Loucy (cell line): ENCODE data around the gene ZNF81.

ENCODE experiments used
- EZH2phosphoT487 ChIP-seq: fragments of 200-600 bp; IDR thresholded peaks from 2 replicates; pipeline ENCODE4 v1.6.1; 2018; ENCODE audit warnings: antibody characterized with exemption, mild to moderate bottlenecking, moderate library complexity, borderline replicate concordance
- TF ChIP-seq, protein P1 (sequence below): fragments of 200-600 bp; sonication (generic); conservative IDR thresholded peaks from 2 replicates; pipeline ENCODE4 v1.5.1; 2014; ENCODE audit warnings: mild to moderate bottlenecking, antibody characterized with exemption, low read length

DNA sequence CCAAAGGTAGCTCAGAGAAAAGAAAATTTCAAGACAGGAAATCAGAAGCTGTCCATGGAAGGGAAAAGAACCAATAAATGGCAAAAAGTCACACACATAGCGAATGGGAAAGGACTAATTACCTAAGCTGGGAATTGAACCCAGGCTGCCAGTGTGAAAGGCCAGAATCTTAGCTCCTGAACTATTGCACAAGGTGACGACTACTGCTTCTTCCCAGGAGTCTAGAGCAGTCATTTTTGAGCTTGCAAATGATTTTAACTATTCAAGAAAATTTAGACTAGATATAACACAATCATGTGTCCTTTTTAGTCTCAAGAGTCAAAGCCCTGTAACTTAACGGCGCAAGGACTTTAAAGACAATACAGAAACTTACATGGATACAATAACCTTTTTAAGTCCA, 34.1 kb upstream of the ZNF81 start:
- TF ChIP-seq, protein P1, sequence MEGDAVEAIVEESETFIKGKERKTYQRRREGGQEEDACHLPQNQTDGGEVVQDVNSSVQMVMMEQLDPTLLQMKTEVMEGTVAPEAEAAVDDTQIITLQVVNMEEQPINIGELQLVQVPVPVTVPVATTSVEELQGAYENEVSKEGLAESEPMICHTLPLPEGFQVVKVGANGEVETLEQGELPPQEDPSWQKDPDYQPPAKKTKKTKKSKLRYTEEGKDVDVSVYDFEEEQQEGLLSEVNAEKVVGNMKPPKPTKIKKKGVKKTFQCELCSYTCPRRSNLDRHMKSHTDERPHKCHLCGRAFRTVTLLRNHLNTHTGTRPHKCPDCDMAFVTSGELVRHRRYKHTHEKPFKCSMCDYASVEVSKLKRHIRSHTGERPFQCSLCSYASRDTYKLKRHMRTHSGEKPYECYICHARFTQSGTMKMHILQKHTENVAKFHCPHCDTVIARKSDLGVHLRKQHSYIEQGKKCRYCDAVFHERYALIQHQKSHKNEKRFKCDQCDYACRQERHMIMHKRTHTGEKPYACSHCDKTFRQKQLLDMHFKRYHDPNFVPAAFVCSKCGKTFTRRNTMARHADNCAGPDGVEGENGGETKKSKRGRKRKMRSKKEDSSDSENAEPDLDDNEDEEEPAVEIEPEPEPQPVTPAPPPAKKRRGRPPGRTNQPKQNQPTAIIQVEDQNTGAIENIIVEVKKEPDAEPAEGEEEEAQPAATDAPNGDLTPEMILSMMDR, result no peak
- no peak for TF ChIP-seq EZH2phosphoT487
